Measurements from ENCODE around the gene TYRO3.
A peak's percentile ranks its signal among the peaks of the same experiment; 100 is the strongest.

Gene TYRO3

DNA sequence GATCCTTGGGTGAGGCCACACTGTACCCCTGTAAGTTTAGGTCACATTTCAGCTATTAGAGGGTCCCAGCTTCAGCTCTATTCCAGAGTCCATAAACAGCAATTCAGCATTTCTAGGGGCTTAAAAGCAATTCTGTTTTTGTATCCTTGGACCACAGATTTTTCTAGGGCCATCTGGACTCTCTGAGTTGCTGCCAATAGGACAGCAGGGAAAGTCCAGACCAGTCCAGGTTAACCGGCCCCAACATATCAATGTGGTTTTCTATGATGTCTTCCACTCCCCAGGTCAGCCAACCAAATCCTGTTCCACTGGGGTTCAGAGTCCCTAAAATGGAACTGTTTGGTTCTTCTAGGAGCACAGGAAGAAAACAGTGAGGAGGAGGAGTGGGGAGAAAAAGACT is 40.0 kb downstream of the TYRO3 start:
- DNase-seq = no peak

DNA sequence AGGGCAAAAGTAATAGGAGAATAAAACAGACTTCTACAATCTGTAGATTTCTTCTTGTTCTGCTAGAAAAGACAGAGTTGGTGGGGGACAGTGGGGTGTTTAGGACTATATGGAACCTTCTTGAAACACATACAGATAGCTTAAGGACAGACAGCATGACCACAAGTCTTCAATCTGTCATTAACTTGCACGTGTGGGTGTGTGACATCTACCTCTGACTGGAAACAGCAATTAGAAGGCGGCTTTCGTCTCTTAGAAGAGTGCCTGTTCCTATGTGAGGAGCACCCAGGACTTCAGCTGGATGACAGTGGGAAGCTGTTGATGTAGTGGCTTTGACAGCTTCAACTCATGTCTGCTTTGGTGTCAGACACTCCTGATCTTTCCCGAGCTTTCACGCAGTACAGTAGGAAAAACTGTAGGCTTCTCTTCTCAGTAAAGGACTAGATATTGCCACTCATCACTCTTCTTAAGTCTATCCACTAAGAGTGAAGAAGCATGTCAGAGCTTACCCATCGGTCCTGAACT is 44.5 kb downstream of the TYRO3 start:
- peak in 3 of 56 donors; percentile 26 to 53 (median 44) for DNase-seq

DNA sequence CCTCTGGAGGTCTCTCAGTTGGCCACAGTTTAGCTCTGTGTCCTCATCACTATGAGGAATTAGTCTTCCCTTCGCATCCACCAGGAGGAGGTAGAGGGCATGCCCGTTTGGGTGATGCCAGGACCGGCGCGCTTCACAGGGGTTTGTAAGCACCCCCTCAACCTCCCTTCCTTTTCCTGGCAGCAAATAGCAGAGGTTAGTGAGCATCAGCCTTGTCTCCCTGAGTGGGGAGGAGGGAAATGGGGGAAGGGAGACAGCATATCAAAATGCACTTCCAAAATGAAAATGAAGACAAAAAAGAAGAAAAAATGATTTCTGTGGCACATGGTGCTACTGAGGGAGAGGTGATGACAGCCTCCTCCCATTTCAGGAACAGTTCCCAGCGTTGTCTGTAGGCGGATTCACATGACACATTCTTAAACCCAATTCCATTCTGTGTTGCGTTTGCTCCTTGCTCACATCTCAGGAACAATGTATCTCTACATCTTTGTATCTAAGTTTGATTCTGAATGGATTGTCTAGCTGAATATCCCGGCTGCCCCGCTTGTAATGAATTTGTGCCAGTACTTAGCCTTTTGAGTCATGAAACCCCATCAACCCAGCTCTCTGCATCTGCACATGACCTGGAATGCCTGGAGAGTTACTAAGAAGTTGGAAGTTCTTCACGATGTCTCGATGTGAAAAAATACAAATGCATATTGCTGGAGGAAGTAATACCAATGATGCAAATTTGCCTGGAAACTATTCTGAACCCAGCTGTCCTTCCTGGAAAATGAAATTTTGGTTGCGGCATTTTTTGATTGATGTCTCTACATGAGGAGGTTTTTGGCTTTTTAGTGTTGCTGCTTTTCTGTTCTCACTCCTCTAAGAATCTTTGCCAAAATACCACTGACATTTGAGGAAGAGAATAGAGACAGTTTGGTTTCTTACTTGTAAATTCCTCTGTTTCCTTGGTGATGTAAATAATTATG is 45.2 kb downstream of the TYRO3 start:
- DNase-seq = peak in 51 of 56 donors; percentile 2 to 80 (median 41)

DNA sequence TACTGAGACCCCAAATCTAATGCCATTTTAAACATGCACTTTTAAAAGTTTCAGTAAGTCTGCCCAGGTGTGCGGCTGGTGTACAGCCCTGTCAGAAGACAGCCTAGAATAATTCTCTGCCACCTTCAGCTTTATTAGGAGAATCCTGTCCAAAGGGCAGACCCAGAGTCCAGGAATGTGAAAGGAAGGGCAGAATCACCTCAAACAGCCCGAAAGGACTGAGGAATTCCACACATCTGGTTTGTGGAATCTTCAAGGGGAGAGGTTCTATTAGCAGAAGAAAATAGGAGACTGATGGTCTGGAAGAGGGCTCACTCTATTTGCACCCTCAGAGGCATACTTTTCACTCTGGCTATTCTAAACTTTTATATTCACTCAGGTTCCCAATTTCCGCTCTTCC is 46.6 kb downstream of the TYRO3 start:
- DNase-seq = no peak

DNA sequence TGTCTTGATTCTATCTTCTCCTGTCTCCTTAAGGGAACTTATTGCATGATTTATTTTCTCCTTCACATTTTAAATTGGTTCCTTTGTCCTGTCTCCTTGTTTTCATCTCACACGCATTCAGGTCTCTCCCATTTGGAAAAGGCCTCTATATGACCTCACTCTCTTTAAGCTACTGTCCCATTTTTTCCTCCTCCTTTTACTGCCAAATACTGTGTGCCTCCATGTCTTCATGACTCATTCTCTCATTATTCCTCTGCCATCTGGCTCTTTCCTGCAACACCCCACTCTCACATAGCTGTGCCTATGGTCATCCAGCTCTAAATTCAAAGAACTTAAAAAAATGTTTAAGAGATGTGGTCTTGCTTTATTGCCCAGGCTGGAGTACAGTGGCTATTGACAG is 48.0 kb downstream of the TYRO3 start:
- DNase-seq = peak in 4 of 56 donors; percentile 3 to 11 (median 6)

DNA sequence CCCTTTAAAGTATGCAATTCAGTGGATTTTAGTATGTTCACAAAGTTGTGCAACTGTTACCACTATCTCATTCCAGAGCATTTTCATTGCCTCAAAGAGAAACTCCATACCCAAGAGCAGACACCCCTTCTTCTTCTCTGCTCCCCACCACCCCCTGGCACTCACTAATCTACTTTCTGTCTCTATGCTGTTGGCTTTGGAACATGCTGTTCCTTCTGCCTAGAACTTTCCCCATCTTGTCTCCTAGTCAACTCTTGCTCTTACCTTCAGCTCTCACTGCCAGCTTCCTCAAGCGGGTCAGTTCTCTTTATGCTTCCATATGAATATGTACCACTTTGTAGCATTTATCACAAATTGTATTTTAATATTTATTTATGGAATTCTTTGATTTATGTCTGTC is 50.1 kb downstream of the TYRO3 start:
- no peak for DNase-seq

DNA sequence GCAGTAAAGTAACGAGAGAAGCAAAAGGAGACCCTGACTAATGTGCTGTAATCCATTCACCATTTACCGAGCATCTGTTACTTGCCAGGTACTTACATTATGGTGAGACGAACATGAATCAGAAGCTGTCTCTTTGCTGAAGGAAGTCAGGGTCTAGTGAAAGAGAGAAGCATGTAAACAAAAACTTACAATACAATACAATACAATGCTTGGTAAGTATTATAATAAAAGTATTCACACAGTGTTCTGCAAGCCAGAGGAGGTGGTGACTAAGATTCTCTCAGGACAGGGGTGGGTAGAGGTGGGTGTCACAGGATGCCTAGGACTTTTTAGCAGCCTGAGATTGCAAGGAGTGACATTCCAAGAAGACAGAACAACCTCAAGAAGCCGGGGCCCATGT is 51.0 kb downstream of the TYRO3 start:
- DNase-seq = no peak

DNA sequence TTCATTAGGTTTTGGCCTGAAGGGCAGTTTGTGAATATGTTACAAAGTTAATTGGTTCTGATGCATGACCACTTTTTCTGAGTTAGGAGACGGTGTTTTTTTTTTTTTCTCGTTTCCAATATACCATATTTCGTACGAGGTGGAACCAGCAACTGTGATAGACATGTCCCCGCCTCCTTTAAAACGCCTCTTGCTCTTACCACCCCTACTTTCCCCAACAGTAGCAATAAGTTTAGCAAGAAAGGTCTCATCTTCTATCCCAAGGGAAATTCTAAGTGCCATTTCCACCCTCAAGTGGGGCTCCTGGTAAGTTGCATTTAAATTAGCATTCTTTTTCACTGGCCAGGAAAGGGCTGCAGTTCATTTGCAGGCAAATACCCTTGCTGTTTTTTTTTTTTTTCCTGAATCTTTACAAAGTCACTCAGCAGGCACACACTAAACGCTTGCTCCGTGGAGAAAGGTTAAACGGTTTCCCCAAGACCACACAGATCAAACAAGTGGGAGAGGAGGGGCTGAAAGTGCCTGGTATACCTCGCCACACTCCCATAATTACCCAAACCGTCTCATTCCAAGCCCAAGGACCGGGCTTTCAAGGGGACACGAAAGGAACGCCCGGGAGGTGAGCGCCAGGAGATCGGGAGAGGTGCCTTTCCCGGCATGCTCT is 61.7 kb downstream of the TYRO3 start:
- DNase-seq = peak in 2 of 56 donors; percentile 36 to 38

DNA sequence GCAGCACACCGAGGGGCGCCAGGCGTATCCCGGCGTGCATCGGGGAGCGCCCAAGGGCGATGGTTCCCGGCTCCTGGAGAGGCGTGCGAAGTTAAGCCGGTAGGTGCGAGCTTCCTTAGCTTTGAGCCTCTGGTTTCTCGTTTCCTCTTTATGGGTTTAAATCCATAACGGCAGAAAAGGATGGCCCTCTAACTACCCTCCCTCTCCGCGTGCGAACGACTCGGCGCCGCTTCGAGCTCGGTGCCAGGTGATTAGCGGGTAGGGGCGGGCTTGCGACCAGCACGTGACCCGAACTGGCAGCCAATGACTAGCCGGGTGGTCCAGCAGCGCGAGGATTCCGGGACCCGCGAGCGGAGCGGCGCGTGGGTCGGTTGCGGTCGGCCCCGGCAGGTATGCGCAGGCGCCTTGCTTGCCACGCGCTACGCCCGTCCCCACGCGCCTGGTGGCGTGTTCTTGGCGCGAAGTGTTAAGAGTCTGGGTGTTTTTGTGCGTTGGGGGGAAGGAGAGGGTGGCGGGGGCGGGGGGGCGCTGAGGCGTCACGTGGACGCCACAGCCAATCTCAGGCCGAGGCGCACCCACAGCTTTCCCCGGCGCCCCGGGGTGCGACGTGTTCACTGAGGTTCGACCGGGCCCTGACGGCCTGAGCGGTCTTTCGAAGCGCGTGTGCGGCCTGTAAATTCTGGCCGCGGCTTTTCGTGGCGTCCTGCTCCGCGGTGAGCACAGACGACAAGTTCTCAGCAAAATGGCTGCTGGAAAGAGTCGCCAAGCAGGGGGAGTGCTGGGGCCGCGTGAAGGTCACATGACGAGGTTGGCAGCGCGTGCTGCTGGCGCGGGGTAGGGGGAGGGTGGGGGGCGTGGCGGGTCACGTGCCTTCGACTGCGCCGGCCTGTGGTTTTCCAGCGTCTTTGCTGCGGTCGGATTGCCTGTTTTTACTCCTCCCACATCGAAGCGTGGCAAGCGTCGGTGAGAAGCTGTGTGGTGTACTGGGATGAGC is 62.5 kb downstream of the TYRO3 start:
- peak in 55 of 56 donors; percentile 36 to 96 (median 84) for DNase-seq

DNA sequence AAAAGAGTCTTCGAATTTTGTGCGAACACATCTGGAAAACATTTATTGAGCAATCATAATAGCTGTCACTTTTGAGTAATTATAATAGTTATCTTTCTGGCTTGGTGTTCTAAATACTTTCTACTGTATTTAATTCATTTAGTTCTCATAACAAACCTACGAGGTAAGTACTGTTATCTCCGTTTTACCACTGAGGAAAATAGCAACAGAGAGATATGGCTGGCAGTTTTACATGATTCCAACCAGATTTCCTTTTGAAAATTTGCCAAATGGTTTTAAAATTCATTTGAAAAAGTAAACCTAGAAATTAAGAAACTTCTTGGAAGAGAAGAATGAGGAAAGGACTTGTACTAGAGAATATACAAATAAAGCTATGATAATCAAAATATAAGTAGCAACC is 63.9 kb downstream of the TYRO3 start:
- no peak for DNase-seq

DNA sequence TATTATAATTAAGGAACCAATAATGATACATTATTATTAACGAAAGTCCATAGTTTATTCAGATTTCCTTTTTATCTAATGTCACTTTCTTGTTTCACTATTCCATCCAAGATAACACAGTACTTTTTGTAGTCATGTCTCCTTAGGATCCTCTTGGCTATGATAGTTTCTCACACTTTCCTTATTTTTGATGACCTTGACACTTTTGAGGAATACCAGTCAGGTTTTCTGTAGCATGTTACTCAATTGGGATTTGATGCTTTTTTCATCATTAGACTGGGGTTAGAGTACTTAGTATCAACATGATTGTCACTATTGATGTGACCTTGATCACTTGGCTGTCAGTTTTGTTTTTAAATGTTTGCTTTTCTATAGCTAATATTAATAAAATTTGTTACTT is 68.2 kb downstream of the TYRO3 start:
- no peak for DNase-seq

DNA sequence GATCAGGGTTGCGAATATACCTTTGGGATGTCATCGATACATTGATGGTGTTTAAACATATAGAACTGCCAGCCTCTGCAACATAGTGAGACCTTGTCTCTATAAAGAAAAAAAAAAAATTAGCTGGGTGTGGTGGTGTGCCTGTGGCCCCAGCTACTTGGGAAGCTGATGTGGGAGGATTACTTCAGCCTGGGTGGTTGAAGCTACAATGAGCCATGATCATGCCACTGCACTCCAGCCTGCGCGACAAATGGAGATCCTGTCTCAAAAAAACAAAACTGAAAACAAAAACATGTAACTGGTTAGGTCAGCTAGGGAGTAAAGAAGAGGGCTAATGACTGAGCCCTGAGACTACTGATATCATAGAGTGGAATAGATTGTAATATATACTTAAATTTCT is 70.5 kb downstream of the TYRO3 start:
- no peak for DNase-seq

DNA sequence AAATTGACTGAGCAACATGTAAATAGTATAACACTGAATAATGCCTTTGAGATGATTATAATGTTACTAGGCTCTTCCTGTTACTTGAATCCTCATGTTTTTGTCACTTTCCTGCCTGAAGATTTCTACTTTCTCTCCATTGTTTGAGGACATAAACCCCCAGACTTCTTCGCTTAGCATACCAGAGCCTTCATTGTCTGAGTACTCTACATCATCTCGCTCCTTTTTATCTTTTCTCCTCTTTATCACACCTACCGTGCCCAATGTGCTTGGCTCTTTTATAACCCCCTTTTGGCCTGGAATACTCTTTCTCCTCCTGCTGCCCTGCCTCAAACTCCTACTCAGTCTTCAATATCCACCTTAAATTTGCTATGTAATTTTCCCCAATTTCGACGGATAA is 70.9 kb downstream of the TYRO3 start:
- DNase-seq = no peak

DNA sequence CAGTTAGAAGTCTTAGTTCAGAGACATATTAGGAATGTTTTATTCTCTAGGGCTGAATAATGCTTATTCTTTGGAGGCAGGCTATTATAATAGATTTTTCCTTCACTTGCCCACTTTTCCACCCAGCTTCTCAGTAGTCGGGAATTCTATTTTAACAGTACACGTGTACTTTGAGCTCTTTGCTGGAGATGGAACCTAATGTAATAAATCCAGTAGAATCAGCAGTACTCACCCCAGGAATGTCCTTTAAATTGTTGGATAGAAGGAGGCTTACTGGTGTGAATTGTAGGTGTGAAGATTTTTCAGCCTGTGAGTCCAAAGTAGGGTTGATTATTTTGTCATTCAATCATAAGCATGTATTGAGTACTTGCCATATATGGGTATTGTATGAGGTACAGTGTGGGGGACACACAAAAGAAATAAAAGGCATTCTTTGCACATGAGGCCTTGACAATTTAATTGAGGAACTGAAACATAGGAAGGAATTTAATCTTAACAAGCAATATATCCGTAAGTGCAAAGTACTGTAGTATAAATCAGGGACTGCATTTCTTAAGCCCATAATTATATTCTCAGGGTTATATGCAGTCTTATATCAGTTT is 71.7 kb downstream of the TYRO3 start:
- DNase-seq = no peak

DNA sequence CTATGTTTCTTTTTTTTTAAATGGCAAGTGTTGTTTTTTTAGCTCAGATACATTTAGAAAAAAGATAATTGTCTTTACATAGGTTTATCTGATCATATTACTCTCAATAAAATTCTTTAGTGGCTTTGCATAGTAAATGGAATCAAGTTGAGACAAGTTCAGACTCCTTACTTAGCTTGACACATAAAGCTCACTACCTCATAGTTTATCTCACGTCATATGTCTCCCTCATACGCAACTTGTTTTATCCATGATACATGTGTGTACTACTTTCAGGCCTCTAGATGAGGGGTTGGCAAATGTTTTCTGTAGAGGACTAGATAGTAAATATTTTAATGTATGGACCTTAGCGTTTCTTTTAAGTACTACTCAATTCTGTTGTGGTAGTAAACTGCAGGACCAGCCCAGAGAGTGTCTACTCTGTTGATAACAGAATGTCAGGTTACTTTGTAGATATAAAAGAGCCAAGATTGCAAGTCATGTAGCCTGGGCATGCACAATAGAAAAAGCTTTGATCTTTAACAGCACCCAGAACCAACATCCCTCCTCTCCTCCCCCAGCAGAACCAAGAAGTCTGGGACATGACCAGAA is 73.0 kb downstream of the TYRO3 start:
- DNase-seq = no peak
